HG02678 (cell line): Measurements from ENCODE around the gene OR5H14.
"Not testable (repeated sequence)": the region's sequence is repeated elsewhere in the genome, so short reads cannot be mapped to it uniquely, and the experiment has no call there.

Experiments used
- ATAC-seq: cut with Tn5 transposase; IDR thresholded peaks from one replicate; pipeline ENCODE4 v1.9.1; 2021; ENCODE audit warnings: mild to moderate bottlenecking, moderate library complexity; ENCODE audit not compliant: unreplicated experiment

OR5H14 gene

DNA sequence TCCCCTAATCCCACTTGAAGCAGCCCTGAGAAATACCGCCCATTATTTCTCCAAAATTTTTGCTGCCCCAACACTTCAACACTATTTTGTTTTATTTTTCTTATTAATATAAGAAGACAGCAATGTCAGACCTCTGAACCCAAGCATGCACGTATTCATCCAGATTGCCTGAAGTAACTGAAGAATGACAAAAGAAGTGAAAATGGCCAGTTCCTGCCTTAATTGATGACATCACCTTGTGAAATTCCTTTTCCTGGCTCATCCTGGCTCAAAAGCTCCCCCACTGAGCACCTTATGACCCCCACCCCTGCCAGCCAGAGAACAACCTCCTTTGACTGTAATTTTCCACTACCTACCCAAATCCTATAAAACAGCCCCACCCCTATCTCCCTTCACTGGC, 49.0 kb downstream of the OR5H14 start:
- ATAC-seq: not testable (repeated sequence)

GRCh38 chr3:98199020-98199419, 51.7 kb downstream of the OR5H14 start:
- ATAC-seq: no peak
